HepG2 (cell line): ENCODE data around the gene DHRS11. TPM values are rescaled to one million over a fixed set of nuclear protein-coding genes. Genes with fewer than 3 reads are reported as not detected.
A peak's percentile ranks its signal among the peaks of the same experiment; 100 is the strongest.

Experiments used
- MAZ ChIP-seq, 2 experiments: sonication (generic) in 1 of 2; formaldehyde crosslinking in 1 of 2; IDR thresholded peaks; 2 replicates each; pipeline versions ENCODE4 v1.5.0 to v1.6.1; 2012 to 2020; ENCODE audit warnings: low read depth in 2 of 2, mild to moderate bottlenecking in 2 of 2, borderline replicate concordance in 1 of 2, improper control_type of control experiment in 1 of 2, low read length in 1 of 2, missing genetic modification reagents in 1 of 2, moderate library complexity in 1 of 2
- MIXL1 ChIP-seq: IDR thresholded peaks from 2 replicates; pipeline ENCODE4 v1.6.1; 2016
- POLR2G ChIP-seq: fragments of 200-400 bp; formaldehyde crosslinking; IDR thresholded peaks from 2 replicates; pipeline ENCODE4 v1.6.1; 2018; ENCODE audit warnings: mild to moderate bottlenecking, low read depth, low read length, moderate library complexity
- RBM22 ChIP-seq: fragments of 200-400 bp; formaldehyde crosslinking; optimal IDR thresholded peaks from 2 replicates; pipeline ENCODE3; 2017; ENCODE audit warnings: mild to moderate bottlenecking, low read length, moderate library complexity
- RFX5 ChIP-seq: IDR thresholded peaks from 2 replicates; pipeline ENCODE4 v1.6.1; 2011; ENCODE audit warnings: low read depth, low read length, improper control_type of control experiment
- ZFP36 ChIP-seq: fragments of 150-350 bp; IDR thresholded peaks from 2 replicates; pipeline ENCODE4 v1.6.1; 2018; ENCODE audit warnings: borderline replicate concordance, low read length, low read depth; ENCODE audit not compliant: partially characterized antibody
- ZNF264 ChIP-seq: sonication (generic); formaldehyde crosslinking; IDR thresholded peaks from 2 replicates; pipeline ENCODE4 v1.4.0; 2020; ENCODE audit warnings: missing genetic modification reagents
- ZNF335 ChIP-seq: sonication (generic); formaldehyde crosslinking; IDR thresholded peaks from 2 replicates; pipeline ENCODE4 v1.4.0; 2020; ENCODE audit warnings: missing genetic modification reagents
- ZNF34 ChIP-seq: sonication (generic); formaldehyde crosslinking; IDR thresholded peaks from 2 replicates; pipeline ENCODE4 v1.4.0; 2020; ENCODE audit warnings: mild to moderate bottlenecking, missing genetic modification reagents, borderline replicate concordance
- ZNF343 ChIP-seq: sonication (generic); formaldehyde crosslinking; IDR thresholded peaks from 2 replicates; pipeline ENCODE4 v1.4.0; 2020; ENCODE audit warnings: mild to moderate bottlenecking, missing genetic modification reagents
- ZNF350 ChIP-seq: sonication (generic); formaldehyde crosslinking; IDR thresholded peaks from 2 replicates; pipeline ENCODE4 v1.4.0; 2020; ENCODE audit warnings: mild to moderate bottlenecking, low read depth, missing genetic modification reagents, borderline replicate concordance
- ZNF44 ChIP-seq: sonication (generic); formaldehyde crosslinking; IDR thresholded peaks from 2 replicates; pipeline ENCODE4 v1.5.1; 2020; ENCODE audit warnings: mild to moderate bottlenecking, missing genetic modification reagents
- ZNF652 ChIP-seq: IDR thresholded peaks from 2 replicates; pipeline ENCODE4 v1.6.1; 2016; ENCODE audit warnings: low read depth, borderline replicate concordance
- ZSCAN12 ChIP-seq: sonication (generic); formaldehyde crosslinking; IDR thresholded peaks from 2 replicates; pipeline ENCODE4 v1.9.0; 2021; ENCODE audit warnings: mild to moderate bottlenecking, missing genetic modification reagents
- ZSCAN21 ChIP-seq: sonication (generic); formaldehyde crosslinking; IDR thresholded peaks from 2 replicates; pipeline ENCODE4 v1.8.0; 2022; ENCODE audit warnings: mild to moderate bottlenecking, missing genetic modification reagents, moderate library complexity, borderline replicate concordance
- ZSCAN29 ChIP-seq: sonication (generic); formaldehyde crosslinking; conservative IDR thresholded peaks from 2 replicates; pipeline ENCODE4 v1.4.0; 2020; ENCODE audit warnings: mild to moderate bottlenecking, missing genetic modification reagents
- polyA plus RNA-seq, 8 experiments: library from polyadenylated mRNA; depleted of rRNA in 3 of 8; stranded (reverse) in 7 of 8; unstranded in 1 of 8; fragments of >200 nt; fragmentation: Illumina TruSeq in 4 of 8; extraction: Trizol in 4 of 8; gene quantifications; 2 replicates each; pipeline versions ENCODE4 v1.2.1 to v1.2.3, GENCODE V29; 2011 to 2016; ENCODE audit warnings: low read depth in 4 of 8, missing spikeins in 1 of 8, mixed read lengths in 1 of 8; ENCODE audit not compliant: insufficient read depth in 1 of 8
- total RNA-seq, 5 experiments: library from RNA; depleted of rRNA; stranded (reverse); fragments of >200 nt; fragmentation: Illumina TruSeq; extraction: Trizol; gene quantifications; 2 replicates each; pipeline ENCODE4 v1.2.3, GENCODE V29; 2016; ENCODE audit warnings: low read depth in 1 of 5
- TF ChIP-seq, protein P1 (sequence below): sonication (generic); formaldehyde crosslinking; IDR thresholded peaks from 2 replicates; pipeline ENCODE4 v1.4.0; 2020; ENCODE audit warnings: missing genetic modification reagents, borderline replicate concordance
- TF ChIP-seq, protein P2 (sequence below): sonication (generic); formaldehyde crosslinking; IDR thresholded peaks from 2 replicates; pipeline ENCODE4 v1.4.0; 2020; ENCODE audit warnings: missing genetic modification reagents
- TF ChIP-seq, protein P3 (sequence below): sonication (generic); formaldehyde crosslinking; IDR thresholded peaks from 2 replicates; pipeline ENCODE4 v1.4.0; 2020; ENCODE audit warnings: missing genetic modification reagents

The DHRS11 gene
- total and polyA plus RNA-seq, 2 of the 13 experiments (the other 11 are each of a cell fraction or from before 2014, with no cell fraction given) = 28.4 to 41.9 TPM

DNA sequence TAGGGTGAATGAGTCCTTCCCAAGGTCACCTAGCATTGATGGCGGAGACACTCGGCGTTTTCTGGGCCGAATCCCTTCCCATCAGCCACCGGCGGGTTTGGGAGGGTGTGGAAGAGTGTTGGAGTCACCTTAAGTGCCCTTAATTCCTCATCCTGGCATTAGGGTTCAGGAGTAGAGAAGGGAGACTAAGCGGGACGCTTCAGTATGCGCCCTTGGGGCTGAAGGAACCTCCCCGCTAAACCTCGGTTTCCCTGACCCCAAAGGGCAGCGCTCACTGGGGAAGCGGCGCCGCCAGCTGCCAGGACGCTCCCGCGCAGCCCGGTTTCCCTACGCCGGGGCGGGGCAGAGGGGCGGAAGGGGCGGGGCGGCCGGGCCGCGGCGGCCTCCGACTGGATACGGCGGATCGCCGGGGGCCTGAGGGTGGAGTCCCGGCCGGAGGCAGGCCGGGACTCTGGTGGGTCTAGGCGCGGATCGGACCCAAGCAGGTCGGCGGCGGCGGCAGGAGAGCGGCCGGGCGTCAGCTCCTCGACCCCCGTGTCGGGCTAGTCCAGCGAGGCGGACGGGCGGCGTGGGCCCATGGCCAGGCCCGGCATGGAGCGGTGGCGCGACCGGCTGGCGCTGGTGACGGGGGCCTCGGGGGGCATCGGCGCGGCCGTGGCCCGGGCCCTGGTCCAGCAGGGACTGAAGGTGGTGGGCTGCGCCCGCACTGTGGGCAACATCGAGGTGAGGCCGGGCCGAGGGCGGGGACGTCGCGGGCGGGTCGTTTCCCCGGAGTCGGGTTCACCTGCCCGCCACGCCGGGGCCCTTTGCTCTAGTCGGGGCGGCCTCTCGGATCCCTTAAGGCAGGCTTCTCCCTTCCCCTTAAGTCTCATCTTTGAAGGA is at the start of gene DHRS11 (continued):
- TF ChIP-seq, protein P1, sequence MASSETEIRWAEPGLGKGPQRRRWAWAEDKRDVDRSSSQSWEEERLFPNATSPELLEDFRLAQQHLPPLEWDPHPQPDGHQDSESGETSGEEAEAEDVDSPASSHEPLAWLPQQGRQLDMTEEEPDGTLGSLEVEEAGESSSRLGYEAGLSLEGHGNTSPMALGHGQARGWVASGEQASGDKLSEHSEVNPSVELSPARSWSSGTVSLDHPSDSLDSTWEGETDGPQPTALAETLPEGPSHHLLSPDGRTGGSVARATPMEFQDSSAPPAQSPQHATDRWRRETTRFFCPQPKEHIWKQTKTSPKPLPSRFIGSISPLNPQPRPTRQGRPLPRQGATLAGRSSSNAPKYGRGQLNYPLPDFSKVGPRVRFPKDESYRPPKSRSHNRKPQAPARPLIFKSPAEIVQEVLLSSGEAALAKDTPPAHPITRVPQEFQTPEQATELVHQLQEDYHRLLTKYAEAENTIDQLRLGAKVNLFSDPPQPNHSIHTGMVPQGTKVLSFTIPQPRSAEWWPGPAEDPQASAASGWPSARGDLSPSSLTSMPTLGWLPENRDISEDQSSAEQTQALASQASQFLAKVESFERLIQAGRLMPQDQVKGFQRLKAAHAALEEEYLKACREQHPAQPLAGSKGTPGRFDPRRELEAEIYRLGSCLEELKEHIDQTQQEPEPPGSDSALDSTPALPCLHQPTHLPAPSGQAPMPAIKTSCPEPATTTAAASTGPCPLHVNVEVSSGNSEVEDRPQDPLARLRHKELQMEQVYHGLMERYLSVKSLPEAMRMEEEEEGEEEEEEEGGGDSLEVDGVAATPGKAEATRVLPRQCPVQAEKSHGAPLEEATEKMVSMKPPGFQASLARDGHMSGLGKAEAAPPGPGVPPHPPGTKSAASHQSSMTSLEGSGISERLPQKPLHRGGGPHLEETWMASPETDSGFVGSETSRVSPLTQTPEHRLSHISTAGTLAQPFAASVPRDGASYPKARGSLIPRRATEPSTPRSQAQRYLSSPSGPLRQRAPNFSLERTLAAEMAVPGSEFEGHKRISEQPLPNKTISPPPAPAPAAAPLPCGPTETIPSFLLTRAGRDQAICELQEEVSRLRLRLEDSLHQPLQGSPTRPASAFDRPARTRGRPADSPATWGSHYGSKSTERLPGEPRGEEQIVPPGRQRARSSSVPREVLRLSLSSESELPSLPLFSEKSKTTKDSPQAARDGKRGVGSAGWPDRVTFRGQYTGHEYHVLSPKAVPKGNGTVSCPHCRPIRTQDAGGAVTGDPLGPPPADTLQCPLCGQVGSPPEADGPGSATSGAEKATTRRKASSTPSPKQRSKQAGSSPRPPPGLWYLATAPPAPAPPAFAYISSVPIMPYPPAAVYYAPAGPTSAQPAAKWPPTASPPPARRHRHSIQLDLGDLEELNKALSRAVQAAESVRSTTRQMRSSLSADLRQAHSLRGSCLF = no peak
- TF ChIP-seq RFX5 (no peak), ZFP36 (no peak), ZNF652 (no peak), MAZ (IDR thresholded peaks at IDR 0.05; ENCODE audit: borderline replicate concordance, low read depth, low read length) (no peak), MAZ (CRISPR knock-in tag; IDR thresholded peaks at IDR 0.05; ENCODE audit: low read depth) (no peak), MIXL1 (CRISPR knock-in tag) (no peak), ZNF343 (no peak), ZNF264 (CRISPR knock-in tag) (no peak), RBM22 (peak; percentile 96), ZNF350 (no peak), ZNF335 (CRISPR knock-in tag) (no peak), ZSCAN29 (CRISPR knock-in tag) (0 out of 2 replicates have a peak, but pooled peaks have one; percentile 21), ZSCAN21 (CRISPR knock-in tag) (no peak), ZNF34 (0 out of 2 replicates have a peak, but pooled peaks have one; percentile 43), POLR2G (peak; percentile 63), ZSCAN12 (CRISPR knock-in tag) (no peak), ZNF44 (CRISPR knock-in tag) (no peak)
- TF ChIP-seq, protein P2, sequence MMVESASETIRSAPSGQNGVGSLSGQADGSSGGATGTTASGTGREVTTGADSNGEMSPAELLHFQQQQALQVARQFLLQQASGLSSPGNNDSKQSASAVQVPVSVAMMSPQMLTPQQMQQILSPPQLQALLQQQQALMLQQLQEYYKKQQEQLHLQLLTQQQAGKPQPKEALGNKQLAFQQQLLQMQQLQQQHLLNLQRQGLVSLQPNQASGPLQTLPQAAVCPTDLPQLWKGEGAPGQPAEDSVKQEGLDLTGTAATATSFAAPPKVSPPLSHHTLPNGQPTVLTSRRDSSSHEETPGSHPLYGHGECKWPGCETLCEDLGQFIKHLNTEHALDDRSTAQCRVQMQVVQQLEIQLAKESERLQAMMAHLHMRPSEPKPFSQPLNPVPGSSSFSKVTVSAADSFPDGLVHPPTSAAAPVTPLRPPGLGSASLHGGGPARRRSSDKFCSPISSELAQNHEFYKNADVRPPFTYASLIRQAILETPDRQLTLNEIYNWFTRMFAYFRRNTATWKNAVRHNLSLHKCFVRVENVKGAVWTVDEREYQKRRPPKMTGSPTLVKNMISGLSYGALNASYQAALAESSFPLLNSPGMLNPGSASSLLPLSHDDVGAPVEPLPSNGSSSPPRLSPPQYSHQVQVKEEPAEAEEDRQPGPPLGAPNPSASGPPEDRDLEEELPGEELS (CRISPR knock-in tag) = no peak
- TF ChIP-seq, protein P3, sequence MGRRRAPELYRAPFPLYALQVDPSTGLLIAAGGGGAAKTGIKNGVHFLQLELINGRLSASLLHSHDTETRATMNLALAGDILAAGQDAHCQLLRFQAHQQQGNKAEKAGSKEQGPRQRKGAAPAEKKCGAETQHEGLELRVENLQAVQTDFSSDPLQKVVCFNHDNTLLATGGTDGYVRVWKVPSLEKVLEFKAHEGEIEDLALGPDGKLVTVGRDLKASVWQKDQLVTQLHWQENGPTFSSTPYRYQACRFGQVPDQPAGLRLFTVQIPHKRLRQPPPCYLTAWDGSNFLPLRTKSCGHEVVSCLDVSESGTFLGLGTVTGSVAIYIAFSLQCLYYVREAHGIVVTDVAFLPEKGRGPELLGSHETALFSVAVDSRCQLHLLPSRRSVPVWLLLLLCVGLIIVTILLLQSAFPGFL (CRISPR knock-in tag) = no peak
